Ovary (tissue), 9 donors: Measurements from ENCODE around the gene NPPB. TPM values are rescaled to one million over a fixed set of nuclear protein-coding genes. Genes with fewer than 3 reads are reported as not detected.

Source experiments
- DNase-seq, 5 donors: peaks; one replicate each; pipeline ENCODE4 v3.0.0-alpha.2; 2019 to 2020
- H3K27ac ChIP-seq, 2 donors: fragments of 200-600 bp; one replicate each; pipeline versions ENCODE4 v1.5.1 to v1.8.0; 2019 to 2022
- H3K27me3 ChIP-seq: fragments of 200-600 bp; one replicate; pipeline ENCODE4 v1.8.0; 2022
- H3K36me3 ChIP-seq: fragments of 200-600 bp; sonication (generic); one replicate; pipeline ENCODE4 v1.5.1; 2019
- H3K4me1 ChIP-seq: one replicate; pipeline ENCODE4 v1.8.1; 2013; ENCODE audit warnings: mild to moderate bottlenecking, moderate library complexity; ENCODE audit not compliant: insufficient read depth
- H3K4me3 ChIP-seq: fragments of 200-600 bp; sonication (generic); one replicate; pipeline ENCODE4 v1.5.1; 2017
- H3K9me3 ChIP-seq, 2 donors: fragments of 200-600 bp in 1 of 2; sonication (generic) in 1 of 2; one replicate each; pipeline versions ENCODE4 v1.5.1 to v1.8.1; 2013 to 2019; ENCODE audit warnings: mild to moderate bottlenecking in 1 of 2, moderate library complexity in 1 of 2
- EP300 ChIP-seq: sonication (generic); formaldehyde crosslinking; IDR thresholded peaks from one replicate; pipeline ENCODE4 v1.6.1; 2017; ENCODE audit warnings: antibody characterized with exemption
- POLR2A ChIP-seq: fragments of 450-650 bp; IDR thresholded peaks from one replicate; pipeline ENCODE4 v1.6.1; 2017; ENCODE audit warnings: antibody characterized with exemption, mild to moderate bottlenecking, moderate library complexity
- WGBS, 3 donors: extraction: QIAGEN DNeasy Blood & Tissue Kit in 1 of 3; methylation state at CpG; one replicate each; pipeline versions ENCODE4 v1.1.5 to v1.1.7; 2013 to 2017; 5-methylcytosine and 5-hydroxymethylcytosine counted together
- intact Hi-C, 4 donors: fragments of 100-400 bp; cut with DNase I; formaldehyde crosslinking; loops; one replicate each; pipeline versions ENCODE4 v1.11.0 to v1.15.1; 2022 to 2023
- polyA plus RNA-seq, 2 donors: library from polyadenylated mRNA; stranded (reverse); fragments of 200-250 nt in 1 of 2; fragments of 350-450 nt in 1 of 2; fragmentation: Illumina TruSeq in 1 of 2; extraction: RNeasy Lipid Tissue Mini Kit (QIAGEN cat#74804) in 1 of 2; gene quantifications; one replicate each; pipeline ENCODE4 v1.2.3, GENCODE V29; 2013 to 2014
- total RNA-seq, 7 donors: library from RNA; depleted of rRNA in 2 of 7; stranded (reverse); fragments of >200 nt in 2 of 7; fragmentation: NEBNext Ultra II Directional in 3 of 7; extraction: Animal tissue kit (Norgen Biotek cat#: 25700) in 3 of 7; gene quantifications; one replicate each; pipeline versions ENCODE4 v1.1.0 to v1.2.4, GENCODE V29; 2016 to 2023
- TF ChIP-seq, protein P1 (sequence below), 3 donors: fragments of 450-650 bp in 2 of 3; fragments of 200-600 bp in 1 of 3; IDR thresholded peaks; one replicate each; pipeline versions ENCODE4 v1.5.1 to v1.8.0; 2016 to 2022; ENCODE audit warnings: antibody characterized with exemption in 3 of 3, mild to moderate bottlenecking in 1 of 3
- donor health status: DM: no; HTN: no; CAD: no; lungs with moderate emphysema.
- donor health status: DM: no; HTN: no; CAD: no.
- donor health status: Bipolar disorder and iron deficiency.
- donor health status: DM: yes; HTN: yes; CAD: no.
- donor health status: DM: no; HTN: no; CAD: no.
- donor health status: DM: yes; HTN: yes; CAD: no.

Gene NPPB
- total and polyA plus RNA-seq, 9 donors, result 0.22 TPM; not detected in 8

DNA sequence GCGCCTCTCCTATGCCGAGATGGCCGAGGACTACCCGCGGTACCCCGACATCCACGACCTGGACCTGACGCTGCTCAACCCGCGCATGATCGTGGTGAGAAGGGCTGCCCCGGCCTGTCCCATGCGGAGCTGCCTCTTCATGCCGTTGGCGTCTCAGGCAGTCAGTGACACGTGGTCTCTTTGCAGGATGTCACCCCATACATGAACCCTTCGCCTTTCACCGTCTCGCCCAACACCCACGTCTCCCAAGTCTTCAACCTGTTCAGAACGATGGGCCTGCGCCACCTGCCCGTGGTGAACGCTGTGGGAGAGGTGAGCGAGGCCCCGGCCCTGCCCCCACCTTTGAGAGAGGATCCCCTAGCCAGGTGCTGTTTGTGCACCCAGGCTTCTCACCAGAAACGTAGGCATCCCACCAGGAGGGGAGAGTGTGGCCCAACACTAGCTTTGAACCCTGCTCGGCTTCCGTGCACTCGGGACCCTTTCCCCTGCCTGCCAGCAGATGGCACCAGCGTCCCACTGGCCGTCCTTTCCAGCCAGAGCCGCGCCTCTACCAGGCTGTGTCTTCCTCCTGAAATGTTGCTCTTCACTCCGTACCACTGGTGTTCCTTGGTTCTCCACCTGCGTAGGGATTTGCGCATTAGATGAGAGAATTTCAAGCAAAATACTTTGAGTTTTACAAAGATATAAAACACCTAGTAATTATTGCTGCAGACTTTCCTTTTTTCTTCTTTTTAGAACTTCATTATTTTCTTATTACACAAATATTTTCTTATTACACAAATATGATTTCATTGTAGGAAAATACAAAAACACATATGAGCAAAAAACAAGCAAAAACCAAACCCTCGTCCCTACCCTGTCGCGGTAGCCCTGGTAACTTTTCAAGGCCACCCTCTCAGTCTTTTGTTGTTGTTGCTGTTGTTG, 20.1 kb downstream of the NPPB start:
- peak; percentile 66 to 84 (median 78) for DNase-seq
- H3K27ac ChIP-seq, result no peak overlapping the region
- WGBS, 3 donors, result 55 to 61% (median 58%) methylated on average over 38 to 40 of the region's 40 CpGs
- peaks cover 6% of the 10 kb centered on the region for H3K4me1 ChIP-seq
- TF ChIP-seq, protein P1, sequence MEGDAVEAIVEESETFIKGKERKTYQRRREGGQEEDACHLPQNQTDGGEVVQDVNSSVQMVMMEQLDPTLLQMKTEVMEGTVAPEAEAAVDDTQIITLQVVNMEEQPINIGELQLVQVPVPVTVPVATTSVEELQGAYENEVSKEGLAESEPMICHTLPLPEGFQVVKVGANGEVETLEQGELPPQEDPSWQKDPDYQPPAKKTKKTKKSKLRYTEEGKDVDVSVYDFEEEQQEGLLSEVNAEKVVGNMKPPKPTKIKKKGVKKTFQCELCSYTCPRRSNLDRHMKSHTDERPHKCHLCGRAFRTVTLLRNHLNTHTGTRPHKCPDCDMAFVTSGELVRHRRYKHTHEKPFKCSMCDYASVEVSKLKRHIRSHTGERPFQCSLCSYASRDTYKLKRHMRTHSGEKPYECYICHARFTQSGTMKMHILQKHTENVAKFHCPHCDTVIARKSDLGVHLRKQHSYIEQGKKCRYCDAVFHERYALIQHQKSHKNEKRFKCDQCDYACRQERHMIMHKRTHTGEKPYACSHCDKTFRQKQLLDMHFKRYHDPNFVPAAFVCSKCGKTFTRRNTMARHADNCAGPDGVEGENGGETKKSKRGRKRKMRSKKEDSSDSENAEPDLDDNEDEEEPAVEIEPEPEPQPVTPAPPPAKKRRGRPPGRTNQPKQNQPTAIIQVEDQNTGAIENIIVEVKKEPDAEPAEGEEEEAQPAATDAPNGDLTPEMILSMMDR (IDR thresholded peaks at IDR 0.05), result peak; percentile 85 to 87 (median 85)
- no peak for TF ChIP-seq POLR2A
- H3K36me3 ChIP-seq, result no peaks in the 10 kb centered on the region
- H3K4me3 ChIP-seq, result no peak overlapping the region
- H3K9me3 ChIP-seq, result no peaks in the 10 kb centered on the region
- intact Hi-C loops, result loop anchor here in 3 of 4 donors (5.0 to 10.0 kb wide), 3 partner anchors 69 to 366 kb away; no protein-coding TSS in a partner anchor
- no peaks in the 10 kb centered on the region for H3K27me3 ChIP-seq

DNA sequence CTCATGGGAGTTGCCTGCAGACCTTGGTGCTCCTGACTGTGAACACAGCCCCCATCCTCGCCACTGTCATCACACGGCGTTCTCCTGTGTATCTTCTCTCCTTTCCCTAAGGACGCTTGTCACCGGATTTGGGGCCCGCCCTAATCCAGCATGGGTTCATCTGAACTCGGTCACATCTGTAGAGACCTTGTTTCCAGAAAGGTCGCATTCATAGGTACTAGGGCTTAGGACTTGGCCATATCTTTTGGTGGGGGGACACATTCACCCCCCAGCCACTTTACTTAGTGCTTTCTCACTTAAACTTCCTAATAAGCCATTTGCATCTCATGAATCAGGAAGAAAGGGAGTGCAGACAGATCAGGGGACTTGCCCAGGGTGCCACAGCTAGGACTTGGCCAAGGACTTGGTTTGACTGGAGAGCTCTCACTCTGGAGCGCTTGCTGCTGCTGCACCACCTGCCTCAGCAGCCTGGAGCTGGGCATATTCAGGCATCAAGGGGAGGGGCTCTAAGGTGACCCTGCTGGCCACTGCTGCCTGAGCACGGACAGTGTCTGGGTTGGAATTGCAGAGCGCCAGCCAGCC, 20.9 kb downstream of the NPPB start:
- no peaks in the 10 kb centered on the region for H3K36me3 ChIP-seq
- no peak overlapping the region for H3K27ac ChIP-seq
- no peak for DNase-seq
- WGBS, 3 donors, result 79 to 82% (median 81%) methylated on average over 11 of the region's 11 CpGs
- H3K9me3 ChIP-seq, result no peaks in the 10 kb centered on the region
- peaks cover 6% of the 10 kb centered on the region for H3K4me1 ChIP-seq
- TF ChIP-seq, protein P1 (IDR thresholded peaks at IDR 0.05), result no peak
- no peak for TF ChIP-seq POLR2A
- TF ChIP-seq EP300, result no peak
- no peak overlapping the region for H3K4me3 ChIP-seq
- intact Hi-C loops, result loop anchor here in 3 of 4 donors (5.0 to 10.0 kb wide), 3 partner anchors 69 to 367 kb away; no protein-coding TSS in a partner anchor
- no peaks in the 10 kb centered on the region for H3K27me3 ChIP-seq

DNA sequence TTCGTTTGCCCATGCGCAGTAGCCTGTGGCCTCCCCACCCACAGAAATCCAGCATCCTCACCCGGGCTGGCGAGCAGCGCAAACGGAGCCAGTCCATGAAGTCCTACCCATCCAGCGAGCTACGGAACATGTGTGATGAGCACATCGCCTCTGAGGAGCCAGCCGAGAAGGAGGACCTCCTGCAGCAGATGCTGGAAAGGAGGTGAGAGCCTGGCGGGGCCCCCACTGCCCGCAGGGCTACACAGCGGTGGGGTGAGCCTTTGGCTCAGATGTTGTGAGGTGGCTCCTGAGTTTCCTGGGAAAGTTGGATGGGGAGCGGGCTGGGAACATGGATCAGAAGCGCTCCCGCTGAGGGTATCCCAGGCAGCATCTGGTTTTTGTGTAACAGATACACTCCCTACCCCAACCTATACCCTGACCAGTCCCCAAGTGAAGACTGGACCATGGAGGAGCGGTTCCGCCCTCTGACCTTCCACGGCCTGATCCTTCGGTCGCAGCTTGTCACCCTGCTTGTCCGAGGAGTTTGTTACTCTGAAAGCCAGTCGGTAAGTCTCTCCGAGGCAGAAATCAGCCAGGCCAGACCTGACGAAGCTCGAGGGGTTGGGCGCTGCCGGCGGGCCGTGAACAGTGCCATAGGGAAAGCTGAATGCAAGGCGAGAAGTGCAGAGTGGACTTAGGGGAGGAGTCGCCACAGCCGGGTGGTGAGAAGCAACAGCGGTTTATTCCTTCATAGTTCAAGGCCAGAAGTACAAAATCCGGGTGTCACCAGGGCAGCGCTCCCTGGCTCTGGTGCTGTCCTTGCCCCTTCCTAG, 21.6 kb downstream of the NPPB start:
- no peak for DNase-seq
- intact Hi-C loops, result loop anchor here in 3 of 4 donors (5.0 to 10.0 kb wide), 3 partner anchors 70 to 368 kb away; no protein-coding TSS in a partner anchor
- 74 to 80% (median 76%) methylated on average over 36 of the region's 36 CpGs for WGBS, 3 donors
- Histone ChIP-seq H3K4me3 (no peak overlapping the region), H3K27me3 (no peaks in the 10 kb centered on the region), H3K9me3 (no peaks in the 10 kb centered on the region), H3K36me3 (peaks cover 2% of the 10 kb centered on the region), H3K4me1 (peaks cover 2% of the 10 kb centered on the region), H3K27ac (no peak overlapping the region)
- TF ChIP-seq EP300, result no peak
- TF ChIP-seq, protein P1 (IDR thresholded peaks at IDR 0.05), result no peak
- no peak for TF ChIP-seq POLR2A
